NCI-H2107 treated with DMSO at 0.1 percent for 48 hours (cell line): ENCODE measurements around the gene HOMEZ.

ENCODE experiments used
- DNase-seq: peaks from one replicate; lab custom pipeline; 2025; ENCODE audit not compliant: unreplicated experiment; lab: John Stamatoyannopoulos, UW

HOMEZ gene

DNA sequence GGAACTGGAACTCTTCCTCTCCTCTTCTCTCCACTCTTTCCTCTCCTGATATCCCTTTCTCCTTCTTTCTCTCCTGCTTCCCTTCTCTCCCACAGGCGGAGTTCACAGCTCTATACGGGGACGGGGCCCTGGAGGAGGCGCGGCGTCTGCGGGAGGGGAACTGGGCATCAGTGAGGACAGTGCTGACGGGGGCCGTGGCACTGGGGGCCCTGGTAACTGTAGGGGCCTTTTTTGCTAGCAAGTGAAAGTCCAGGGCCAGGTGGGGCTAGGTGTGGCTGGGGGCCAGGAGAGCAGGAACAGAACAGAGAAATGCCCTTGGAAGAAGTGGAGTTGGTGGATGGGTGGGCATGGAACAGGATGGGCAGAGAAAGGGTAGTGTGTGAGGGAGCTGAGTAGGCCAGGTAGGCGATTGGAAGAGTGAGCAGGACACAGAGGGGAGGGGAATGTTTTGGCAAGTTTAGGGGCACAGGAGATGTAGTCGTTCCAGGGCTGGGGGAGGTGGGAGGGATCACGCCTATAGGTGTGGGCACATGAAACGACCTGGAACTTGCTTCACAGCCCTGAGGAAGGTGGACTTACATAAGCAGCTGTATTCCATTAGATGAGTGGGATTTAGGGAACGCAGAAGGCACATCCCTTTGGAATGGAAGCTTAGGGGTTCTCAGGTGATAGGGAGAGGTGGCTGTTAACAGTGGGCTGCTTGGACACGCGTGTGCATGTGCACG, 23.0 kb upstream of the HOMEZ start:
- DNase-seq = no peak

DNA sequence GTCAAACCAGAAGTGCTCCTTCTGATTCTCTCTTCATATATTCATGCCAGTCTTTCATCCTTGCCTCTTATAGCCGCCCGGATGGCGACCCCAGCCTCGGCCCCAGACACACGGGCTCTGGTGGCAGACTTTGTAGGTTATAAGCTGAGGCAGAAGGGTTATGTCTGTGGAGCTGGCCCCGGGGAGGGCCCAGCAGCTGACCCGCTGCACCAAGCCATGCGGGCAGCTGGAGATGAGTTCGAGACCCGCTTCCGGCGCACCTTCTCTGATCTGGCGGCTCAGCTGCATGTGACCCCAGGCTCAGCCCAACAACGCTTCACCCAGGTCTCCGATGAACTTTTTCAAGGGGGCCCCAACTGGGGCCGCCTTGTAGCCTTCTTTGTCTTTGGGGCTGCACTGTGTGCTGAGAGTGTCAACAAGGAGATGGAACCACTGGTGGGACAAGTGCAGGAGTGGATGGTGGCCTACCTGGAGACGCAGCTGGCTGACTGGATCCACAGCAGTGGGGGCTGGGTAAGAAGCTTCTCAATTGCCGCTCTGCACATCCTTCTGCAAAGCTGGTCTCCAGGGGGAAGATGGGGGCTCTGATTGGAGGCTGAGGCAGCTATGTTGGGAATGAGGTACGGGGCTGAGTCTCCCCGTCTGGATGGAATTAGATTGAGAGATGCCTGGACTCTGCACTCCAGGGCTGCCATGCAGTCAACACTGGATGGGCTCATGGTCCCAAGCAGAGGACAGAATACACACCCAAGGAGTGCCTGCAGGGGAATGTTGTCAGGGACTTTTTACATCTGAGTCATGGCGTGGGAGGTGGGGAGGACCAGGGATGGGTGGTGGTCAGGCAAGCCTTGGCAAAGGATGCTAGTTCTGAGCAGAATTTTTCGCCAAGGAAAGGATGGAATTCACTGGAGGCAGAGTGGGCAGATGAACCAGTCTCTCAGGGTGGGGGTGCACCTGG, 22.0 kb upstream of the HOMEZ start:
- no peak for DNase-seq

DNA sequence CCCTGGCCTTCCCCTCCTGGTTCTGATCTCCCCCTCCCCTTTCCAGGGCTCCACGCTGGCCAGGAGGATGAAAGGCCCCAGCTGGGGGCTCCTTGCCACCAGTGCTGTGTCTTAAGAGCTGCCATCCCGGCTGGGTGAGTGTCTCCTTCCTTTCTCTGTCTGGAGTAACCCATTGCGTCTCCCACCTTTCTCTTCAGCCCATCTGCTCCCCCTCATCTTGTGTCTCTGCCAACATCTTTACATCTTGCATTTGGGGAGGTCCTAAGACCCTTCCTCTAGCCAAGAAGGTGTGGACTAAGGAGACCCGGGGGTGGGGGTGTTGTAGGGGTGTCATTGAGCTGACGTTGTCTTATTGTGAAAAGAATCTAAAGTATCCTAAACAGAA, 21.2 kb upstream of the HOMEZ start:
- no peak for DNase-seq

DNA sequence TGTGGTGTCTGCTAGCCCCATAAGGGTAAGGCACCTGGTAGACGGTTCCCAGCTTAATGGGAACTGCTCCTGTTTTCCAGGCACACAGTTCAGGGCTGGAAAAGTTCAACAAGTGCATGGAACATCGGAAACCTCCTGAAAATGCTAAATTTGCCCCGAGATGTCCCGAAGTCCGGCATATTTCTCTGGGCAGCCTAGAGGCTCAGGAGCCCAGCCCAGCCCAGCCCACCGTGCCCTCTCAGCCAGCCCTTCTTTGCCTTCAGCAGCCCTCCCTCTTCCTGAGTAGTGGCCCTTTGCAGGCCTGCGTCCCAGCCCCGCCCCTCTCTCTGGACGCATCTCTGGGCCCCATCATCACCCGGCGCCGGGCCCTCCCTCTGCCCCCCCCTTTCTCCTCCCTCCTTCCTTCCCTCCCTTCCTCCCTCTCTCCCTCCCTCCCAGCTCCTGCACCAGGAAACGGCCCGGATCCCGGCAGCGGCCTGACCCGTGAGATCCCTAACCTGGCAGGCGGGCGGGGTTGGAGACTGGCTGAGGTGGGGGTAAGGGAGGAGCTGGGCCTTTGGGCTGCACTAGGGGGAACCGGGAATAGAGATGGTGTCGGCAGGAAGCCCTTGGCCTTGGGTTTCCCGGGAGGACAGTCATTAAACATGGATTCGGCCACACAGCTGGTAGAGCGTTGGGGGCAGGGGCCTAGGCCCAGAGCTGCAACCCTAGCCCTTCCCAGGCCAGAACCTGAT, 20.6 kb upstream of the HOMEZ start, which contains the start of gene BCL2L2:
BCL2L2 (plus strand) TSS at position 422 of the 734 bp plus-strand sequence. CDS start 935 bp downstream, outside the sequence.
- DNase-seq = peak; percentile 93

DNA sequence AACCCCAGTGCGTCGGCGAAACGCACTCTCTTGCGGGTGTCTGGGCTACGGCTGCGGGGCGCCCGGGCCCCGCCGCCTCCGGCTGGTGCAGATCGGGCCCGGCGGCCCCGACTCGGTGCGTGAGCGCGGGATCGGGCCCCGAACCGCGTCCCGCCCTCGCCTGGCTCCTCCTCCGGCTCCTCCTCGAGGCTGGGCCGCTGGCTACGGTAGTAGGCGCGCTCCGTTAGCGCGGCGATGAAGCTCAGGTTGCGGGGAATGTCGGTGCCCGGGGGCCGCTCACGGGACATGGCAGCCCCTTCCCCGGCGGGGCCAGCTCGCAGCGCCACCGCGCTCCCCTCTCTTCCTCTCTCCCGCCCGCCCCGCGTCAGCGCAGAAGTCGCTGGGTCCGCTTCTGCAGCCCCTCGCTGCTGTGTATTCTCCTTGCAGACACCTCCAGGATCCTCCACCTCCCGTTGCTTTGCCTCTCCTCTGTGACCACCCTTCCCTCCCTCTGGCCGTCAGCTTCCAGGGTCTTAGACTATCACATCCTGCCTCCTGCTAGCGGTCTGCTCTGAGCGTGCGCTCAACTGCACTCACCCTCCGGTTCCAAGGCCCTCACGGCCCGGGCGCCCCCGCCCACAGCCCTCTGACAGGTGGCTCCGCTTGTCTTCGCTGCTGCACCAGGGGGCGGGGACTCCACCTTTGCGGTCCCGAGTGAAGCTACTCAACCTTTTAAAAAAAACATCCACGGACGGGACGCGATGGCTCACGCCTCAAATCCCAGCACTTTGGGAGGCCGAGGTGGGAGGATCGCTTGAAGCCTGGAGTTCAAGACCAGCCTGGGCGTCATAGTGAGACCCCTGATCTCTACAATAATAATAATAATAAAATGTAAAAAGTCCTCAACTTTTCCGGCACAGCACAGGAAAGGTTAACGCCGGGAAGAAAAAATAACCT, 16.6 kb upstream of the HOMEZ start, which contains the start of gene PPP1R3E:
PPP1R3E (minus strand) TSS at position 570 of the 936 bp plus-strand sequence; CDS start at position 287, 283 bp downstream.
- DNase-seq = peak; percentile 71

DNA sequence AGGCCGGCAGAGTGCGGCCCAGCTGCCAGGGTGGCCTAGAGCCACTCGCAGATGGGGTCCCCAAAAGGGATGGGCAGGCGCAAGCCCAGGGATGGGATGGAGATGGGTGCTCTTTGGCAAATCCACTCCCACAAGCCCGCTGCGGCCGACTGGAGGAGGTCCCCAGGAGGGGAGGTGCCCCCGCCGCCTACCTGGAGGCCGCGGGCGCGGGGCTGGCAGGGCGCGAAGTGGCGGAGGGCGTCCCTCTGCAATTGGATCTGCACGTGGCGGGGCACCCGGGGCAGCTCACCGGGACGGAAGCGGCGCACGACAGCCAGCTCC, 16.0 kb upstream of the HOMEZ start:
- no peak for DNase-seq

DNA sequence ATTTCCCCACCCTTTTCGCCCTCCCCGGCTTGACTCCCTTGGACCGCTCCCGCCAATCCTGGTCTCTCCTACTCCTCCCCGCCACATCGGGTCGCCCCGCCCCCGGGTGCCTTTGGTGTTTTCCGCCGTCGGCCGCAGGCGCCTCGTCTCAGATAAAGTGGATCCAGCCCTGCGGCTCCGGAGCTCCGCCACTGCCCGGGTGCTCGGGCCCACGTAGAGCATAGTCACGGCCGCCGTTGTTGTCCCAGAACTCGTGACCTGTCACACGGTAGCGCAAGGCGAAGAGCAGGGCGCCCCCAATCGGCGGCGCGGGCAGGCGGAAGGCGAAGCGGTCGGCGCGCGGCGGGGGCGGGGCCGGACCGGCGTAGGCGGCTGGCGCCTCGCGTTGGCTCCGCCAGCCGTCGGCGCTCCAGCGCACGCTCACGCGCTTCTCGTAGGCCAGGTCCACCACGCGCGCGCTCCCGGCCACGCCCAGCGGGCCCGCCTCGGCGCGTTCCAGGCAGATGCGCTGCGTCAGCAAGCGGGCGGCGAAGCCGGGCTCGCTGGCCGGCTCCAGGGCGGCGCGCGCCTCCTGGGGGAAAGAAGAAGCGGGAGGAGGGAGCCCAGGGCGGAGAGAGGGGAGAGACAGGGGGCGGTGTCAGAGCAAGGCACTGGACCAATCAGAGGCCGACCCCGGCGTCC, 15.5 kb upstream of the HOMEZ start:
- peak; percentile 99 for DNase-seq

DNA sequence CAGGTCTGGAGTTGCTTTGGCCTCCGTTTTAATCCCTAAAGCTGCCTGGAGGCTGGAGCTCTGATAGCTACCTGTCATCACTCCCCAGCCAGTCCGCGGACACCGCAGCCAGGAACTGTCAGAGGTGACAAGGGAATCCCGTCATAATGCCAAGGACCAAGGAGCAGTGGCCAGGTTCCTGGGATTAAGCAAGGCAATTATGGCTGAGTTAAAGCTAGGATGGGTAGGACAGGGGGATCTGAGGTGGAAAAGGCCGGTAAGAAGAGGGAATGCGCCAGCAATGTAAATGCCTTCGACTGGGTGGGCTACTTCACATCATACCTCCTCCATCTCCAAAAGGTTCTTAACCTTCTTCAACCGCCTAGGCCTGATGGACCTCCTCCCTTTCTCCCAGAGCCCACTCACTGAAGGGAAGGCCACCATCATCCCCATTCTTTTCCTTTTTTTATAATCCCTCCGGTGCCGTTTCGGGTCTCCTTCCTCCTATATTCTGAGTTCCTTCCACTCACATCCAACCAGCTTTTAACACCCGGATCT, 14.8 kb upstream of the HOMEZ start:
- no peak for DNase-seq

DNA sequence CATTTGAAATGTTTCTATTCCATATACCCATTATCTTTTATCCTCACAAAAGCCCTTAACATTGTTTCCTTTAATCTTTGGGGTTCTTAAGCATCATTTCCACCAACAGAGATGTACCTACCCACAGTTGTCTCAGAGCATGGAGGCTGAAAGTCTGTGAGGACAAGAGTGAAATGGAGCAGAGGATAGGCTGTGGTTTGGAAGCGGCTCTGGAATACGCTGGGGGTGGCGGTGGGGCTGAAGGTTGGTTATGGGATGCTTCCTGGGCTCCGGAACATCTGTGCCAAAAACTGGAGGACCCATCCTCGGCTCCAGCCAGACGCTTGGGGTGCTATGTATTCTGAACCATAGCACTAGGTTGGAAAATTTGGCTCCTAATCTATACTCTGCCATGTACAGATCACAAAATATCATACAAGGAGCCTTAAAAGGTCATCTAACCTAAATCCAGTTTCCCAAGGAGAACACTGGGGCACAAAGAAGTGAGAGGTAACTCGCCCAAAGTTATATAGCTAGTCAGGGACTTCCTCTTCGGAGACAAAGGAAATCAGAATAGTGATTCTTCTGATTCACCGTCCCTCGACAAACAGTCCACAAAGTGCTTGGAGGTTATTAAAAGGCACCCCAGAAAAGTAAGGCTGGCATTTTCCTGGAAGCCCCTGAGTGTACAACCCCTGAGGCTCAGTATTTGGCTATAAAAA, 14.2 kb upstream of the HOMEZ start:
- no peak for DNase-seq

DNA sequence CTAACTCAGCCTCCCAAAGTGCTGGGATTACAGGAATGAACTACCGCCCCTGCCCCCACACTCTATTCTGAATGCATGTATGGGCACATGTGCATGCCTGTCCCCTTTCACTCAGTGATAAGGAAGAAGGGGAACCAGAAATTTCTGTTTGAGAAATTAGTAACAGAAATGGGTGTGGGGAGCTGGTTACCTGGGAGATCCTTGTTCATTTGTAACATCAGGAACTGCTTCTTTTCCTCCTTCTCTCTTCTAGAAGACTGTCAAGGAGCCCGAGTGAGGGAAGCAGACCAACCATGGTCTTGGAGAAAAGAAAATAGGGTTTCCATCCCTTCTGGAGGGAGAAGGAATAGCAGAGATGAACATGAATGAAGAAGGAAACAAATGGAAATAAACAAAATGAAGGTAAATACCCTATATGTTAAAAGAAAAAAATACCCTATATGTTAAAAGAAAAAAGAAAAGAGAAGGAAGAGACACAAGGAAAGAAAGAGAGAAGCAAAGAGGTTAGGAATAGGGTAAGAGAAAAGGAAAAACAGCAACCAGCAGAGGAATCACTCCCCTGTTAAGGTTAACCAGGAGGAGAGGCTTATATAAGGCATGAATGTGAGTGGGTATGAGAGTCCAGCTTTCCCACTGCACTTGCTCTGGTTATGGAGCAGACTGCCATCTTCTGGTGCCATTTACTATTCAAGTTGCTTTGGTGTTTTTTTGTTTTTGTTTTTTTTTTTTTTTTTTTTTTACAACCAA, 13.5 kb upstream of the HOMEZ start:
- peak; percentile 13 for DNase-seq

DNA sequence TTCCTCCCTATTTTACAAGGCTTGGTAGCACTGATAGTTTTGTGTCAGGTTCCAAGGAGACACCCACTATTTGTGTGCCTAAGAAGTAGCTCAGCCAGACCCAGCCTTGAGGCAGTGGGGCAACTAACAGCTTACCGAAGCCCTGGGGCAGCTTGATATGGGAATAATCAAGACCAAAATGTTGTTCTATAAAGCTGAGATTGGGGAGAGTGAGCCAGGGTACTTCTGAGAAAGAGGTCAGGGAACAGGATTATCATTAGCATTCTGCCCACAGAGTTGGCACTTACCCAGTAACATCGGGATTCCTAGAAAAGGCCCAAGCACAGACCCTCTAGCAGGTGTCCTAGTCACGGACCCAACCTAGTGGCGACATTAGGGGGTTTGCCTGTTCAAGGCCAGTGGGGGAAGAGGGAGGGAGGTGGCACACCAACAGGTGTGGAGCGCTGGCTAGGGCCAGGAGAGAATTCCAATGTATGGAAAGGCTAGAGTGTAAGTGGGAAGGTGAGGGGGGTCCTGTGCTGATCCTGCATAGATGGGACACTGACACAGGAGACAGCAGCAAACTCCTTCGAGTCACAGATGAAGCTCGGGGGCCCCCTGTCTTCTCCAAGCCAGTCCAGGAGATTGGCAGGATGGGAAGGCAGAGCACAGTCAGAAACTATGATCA, 11.8 kb upstream of the HOMEZ start:
- DNase-seq = no peak

DNA sequence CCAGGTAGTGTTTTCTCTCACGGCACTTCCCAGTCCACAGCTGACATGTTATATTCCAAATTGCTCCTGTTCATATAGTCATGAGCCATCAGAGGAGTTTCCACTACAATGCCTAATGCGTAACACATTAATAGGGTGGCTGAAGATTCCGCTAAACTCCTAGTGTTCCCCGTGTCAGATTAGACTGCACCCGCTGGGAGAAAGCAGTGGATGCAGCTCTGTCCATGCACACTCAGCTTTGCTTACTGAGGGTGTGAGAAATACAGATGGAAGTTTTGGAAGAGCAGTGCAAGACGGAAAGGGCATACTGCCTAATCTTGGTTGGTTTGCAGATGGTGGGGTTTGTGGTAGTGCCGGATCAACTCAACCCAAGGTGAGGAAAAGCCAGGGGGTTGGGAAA, 11.2 kb upstream of the HOMEZ start:
- no peak for DNase-seq

DNA sequence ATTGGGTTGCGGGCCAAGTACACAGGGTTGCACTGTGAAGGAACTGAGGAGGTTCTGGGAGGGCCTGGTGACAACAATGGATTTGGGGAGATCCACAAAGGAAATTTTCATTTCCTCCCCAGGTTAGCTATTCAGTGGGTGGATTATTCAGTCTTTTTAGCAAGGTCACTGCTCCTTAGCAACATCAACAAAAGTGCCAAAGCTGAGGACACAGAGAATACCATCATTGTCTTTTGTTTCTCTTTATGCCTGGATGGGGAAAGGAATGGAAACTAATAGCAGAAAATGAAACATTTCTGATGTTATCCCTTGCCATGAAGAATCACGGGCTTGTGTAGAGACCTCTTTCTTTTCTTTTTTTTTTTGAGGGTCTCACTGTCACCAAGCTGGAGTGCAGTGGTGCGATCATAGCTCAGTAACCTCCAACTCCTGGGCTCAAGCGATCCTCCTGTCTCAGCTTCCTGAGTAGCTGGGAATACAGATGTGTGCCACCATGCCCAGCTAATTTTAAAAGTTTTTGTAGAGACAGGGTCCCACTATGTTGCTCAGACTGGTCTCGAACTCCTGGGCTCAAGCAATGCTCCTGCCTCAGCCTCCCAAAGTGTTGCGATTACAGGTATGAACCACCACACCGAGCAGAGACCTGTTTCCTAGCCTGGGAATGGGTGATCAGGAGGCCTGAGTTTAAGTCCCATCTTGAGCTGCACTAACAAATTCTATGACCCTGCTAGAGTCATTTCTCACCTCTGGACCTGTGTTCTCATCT, 10.3 kb upstream of the HOMEZ start:
- no peak for DNase-seq

DNA sequence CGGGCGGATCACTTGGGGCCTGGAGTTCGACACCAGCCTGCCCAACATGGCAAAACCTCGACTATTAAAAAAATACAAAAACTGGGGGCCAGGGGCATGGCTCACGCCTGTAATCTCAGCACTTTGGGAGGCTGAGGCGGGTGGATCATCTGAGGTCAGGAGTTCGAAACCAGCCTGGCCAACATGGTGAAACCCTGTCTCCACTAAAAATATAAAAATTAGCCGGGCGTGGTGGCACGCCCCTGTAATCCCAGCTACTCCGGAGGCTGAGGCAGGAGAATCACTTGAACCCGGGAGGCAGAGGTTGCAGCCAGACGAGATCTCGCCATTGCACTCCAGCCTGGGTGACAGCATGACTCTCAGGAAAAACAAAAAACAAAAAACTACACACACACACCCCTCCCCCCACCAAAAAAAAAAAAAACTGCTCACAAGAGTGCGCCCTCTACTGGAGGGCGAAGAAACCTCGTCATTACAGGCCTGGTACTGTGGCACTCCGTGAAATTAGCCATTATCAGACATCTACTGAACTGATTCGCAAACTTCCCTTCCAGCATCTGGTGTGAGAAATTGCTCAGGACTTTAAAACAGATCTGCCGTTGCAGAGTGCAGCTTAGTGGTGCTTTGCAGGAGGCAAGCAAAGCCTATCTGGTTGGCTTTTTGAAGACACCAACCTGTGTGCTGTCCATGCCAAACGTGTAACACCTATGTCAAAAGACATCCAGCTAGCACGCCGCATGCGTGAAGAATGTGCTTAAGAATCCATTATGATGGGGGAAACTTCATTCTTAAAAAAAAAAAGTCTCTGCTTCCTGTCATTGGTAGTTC, 9.0 kb upstream of the HOMEZ start:
- DNase-seq = peak; percentile 77

DNA sequence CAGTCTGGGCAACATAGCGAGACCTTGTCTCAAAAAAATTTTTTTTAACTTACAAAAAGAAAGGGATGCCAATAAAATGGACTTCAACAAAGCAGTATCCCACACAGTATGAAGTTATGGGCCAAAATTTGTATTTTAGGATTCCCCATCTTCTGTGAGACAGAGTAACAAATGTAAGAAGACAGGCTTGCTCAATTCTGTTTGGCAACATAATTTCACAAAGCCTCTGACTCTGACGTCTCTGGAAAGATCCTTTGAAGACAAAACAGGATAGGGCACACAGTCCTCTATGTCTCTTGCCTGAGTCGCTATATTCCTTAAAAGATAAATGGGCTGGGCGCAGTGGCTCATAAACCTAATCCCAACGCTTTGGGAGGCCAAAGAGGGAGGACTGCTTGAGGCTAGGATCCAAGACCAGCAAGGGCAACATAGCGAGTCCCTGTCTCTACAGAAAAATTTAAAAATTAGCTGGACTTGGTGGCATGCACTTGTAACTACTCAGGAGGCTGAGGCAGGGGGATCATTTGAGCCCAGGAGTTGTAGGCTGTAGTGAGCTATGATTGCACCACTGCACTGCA, 1.1 kb upstream of the HOMEZ start:
- DNase-seq = no peak
